HT-29 (cell line): ENCODE results near the gene SLC7A5. TPM values are rescaled to one million over a fixed set of nuclear protein-coding genes. Genes with fewer than 3 reads are reported as not detected.
"Not testable (repeated sequence)": the region's sequence is repeated elsewhere in the genome, so short reads cannot be mapped to it uniquely, and the experiment has no call there.

Experiments used
- DNase-seq: peaks from one replicate; pipeline ENCODE4 v3.0.0-alpha.2; 2015; ENCODE audit warnings: low spot score
- small RNA-seq: library from RNA; depleted of rRNA; stranded (forward); fragments of <200 nt; gene quantifications from one replicate; pipeline ENCODE3, GENCODE V24; 2014
- total RNA-seq: library from RNA; depleted of rRNA; stranded (reverse); fragments of >200 nt; shearing (Covaris generic); gene quantifications from 2 replicates; pipeline ENCODE4 v1.2.3, GENCODE V29; 2014; rRNA removed

SLC7A5 gene
- total RNA-seq, 1 experiment from 2014 or later, result 147 TPM

DNA sequence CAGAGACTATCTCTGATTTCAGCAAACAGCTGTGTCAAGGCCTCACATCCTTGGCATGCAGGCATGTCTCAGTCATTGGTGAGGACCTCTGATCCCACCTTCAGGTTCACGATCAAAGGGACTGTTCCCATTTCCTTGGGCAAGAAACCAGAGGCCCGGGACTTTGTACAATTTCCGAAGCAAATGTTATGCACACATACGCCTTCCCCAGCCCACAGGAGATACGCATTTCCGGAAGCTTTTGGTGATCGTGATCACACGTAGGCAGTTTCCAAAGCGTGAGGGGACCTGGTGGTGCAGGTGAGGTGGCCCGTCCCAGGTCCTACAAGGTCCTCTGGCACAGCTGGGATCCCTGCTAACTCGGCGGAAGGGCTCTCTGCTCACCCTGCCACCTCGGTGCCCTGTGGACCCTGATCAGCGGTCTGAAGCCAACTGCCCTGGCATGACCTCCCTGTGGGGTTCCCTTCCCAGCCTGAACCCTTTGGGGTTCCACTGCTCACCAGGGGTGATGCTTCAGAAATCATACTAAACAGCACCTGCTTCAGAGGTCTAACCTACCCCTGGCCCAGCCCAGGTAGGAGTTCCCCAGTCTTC lies 74.7 kb downstream of the SLC7A5 start:
- DNase-seq, result no peak

GRCh38 chr16:87792205-87792565 lies 77.1 kb downstream of the SLC7A5 start:
- no peak for DNase-seq

GRCh38 chr16:87791295-87792204 lies 77.8 kb downstream of the SLC7A5 start:
- DNase-seq, result no peak

- no peak for DNase-seq
Observed at GRCh38 chr16:87790292-87791100, 78.8 kb downstream of the SLC7A5 start.

- no peak for DNase-seq
Observed at GRCh38 chr16:87789437-87790291, 79.6 kb downstream of the SLC7A5 start.

GRCh38 chr16:87788730-87789436 lies 80.4 kb downstream of the SLC7A5 start:
- DNase-seq, result not testable (repeated sequence)

DNA sequence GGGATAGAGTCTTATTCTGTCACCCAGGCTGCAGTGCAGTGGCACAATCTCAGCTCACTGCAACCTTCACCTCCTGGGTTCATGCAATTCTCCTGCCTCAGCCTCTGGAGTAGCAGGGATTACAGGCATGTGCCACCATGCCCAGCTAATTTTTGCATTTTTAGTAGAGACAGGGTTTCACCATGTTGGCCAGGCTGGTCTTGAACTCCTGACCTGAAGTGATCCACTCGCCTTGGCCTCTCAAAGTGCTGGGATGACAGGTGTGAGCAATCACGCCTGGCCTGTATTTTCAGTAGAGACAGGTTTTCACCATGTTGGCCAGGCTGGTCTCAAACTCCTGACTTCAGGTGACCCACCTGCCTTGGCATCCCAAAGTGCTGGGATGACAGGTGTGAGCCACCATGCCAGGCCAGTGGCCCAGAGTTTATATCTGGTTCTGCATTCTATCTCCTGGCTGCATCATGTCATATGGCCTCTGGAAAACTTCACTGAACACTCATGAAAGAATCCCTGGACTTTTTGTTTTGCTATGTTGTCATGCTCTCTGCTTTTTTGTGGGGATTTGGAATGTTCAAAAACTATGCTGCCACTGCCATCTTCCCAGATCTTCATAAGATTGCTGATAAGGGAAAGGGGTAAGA lies 81.7 kb downstream of the SLC7A5 start:
- not testable (repeated sequence) for DNase-seq

DNA sequence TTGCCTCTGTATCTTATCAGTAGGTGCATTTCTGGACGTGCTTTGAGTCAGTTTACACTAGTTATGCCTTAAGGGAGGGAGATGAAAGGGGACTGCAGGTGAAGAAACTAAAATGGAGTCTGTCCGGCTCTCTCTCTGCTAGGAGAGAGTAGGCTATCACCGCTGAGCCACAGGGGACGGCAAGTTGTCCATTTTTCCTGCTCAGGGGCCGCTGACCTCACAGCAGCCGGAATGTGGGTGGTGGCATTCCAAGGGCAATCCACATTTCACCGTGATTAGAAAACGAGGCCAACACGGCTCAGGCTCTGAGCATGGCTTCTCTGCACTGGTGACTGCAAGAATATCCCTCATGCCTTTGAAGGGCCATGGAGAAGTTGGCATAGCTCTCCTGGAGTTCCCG lies 84.5 kb downstream of the SLC7A5 start:
- peak; percentile 36 for DNase-seq

- DNase-seq, result no peak
Observed at GRCh38 chr16:87782033-87782432, 87.3 kb downstream of the SLC7A5 start.

DNA sequence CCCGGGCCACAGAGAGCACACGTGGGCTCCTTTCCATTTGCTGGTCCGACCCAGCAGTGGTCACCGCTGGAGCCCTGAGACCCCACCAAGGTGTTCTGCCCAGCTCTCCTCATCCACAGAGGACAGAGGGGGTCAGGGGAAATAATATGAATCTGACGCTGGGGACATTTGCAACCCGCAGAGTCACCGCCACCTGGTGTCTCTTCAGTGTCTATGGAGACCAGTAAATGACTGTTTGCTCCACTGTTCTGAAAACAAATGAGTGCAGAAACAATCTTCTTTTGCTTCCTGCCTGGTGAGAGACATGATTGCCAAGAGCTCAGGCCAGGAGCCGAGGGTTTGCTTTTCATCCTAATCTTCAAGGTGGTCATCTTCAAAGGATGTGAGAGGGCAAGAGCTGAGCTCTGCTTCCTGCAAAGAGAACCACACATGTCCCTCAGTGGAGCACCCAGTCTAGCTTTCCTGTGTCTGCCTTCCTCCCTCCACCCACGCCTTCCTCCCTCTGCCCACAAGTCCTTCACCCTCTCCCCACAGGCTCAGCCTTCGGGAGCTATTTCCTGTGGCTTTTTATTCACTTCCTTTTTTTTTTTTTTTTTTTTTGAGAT lies 88.8 kb downstream of the SLC7A5 start:
- peak; percentile 26 for DNase-seq

Small RNAs within 50 kb of the gene (small RNA-seq; reads per million reads assigned to genes)
- not detected for gene MIR6775

Other genes with a start within 250 kb of the SLC7A5 start
- gene KLHDC4, start 103.5 kb downstream of the SLC7A5 start, total RNA-seq, result 64.8 and 73.6 TPM in 2 replicates
- not detected in 2 replicates for gene CA5A, start 67.0 kb upstream of the SLC7A5 start, total RNA-seq
- 19.5 and 22.8 TPM in 2 replicates for gene BANP, start 81.9 kb upstream of the SLC7A5 start, total RNA-seq